Neural cell (in vitro differentiated cells): ENCODE measurements around the gene SH3YL1. TPM values are rescaled to one million over a fixed set of nuclear protein-coding genes. Genes with fewer than 3 reads are reported as not detected.

Experiments
- H2AFZ ChIP-seq: fragments of 200-600, 300-800 bp; sonication (generic), shearing (Covaris generic); 2 replicates; pipeline ENCODE4 v1.6.0; 2014; ENCODE audit warnings: low read depth, mild to moderate bottlenecking, antibody characterized with exemption, low read length, moderate library complexity
- H3F3A ChIP-seq: fragments of 200-600 bp; shearing (Covaris generic); 2 replicates; pipeline ENCODE4 v1.6.1; 2016; ENCODE audit warnings: mild to moderate bottlenecking, moderate library complexity, mixed read lengths, antibody characterized with exemption, low read length; ENCODE audit not compliant: insufficient read depth, poor library complexity, severe bottlenecking
- H3K27ac ChIP-seq: fragments of 200-600, 300-800 bp; sonication (generic), shearing (Covaris generic); 2 replicates; pipeline ENCODE4 v1.5.1; 2014; ENCODE audit warnings: mild to moderate bottlenecking, low read length, moderate library complexity
- H3K27me3 ChIP-seq: fragments of 300-800, 200-600 bp; sonication (generic), shearing (Covaris generic); 2 replicates; pipeline ENCODE4 v1.6.0; 2014; ENCODE audit warnings: mild to moderate bottlenecking, low read depth, low read length, moderate library complexity; ENCODE audit not compliant: insufficient read depth
- H3K36me3 ChIP-seq: fragments of 300-800, 200-600 bp; sonication (generic), shearing (Covaris generic); 2 replicates; pipeline ENCODE4 v1.5.1; 2014; ENCODE audit warnings: mild to moderate bottlenecking, antibody characterized with exemption, low read length, moderate library complexity; ENCODE audit not compliant: insufficient read depth
- H3K4me2 ChIP-seq: fragments of 300-800, 200-600 bp; sonication (generic), shearing (Covaris generic); 2 replicates; pipeline ENCODE4 v1.6.0; 2014; ENCODE audit warnings: mild to moderate bottlenecking, low read length
- H3K4me3 ChIP-seq: fragments of 300-800, 200-600 bp; sonication (generic), shearing (Covaris generic); 2 replicates; pipeline ENCODE4 v1.5.1; 2014; ENCODE audit warnings: mild to moderate bottlenecking, low read length, moderate library complexity
- H3K79me2 ChIP-seq: fragments of 200-600 bp; shearing (Covaris generic); replicated peaks from 2 replicates; pipeline ENCODE4 v1.6.0; 2014; ENCODE audit warnings: mild to moderate bottlenecking, low read length, moderate library complexity; ENCODE audit not compliant: insufficient read depth
- H3K9ac ChIP-seq: fragments of 300-800, 200-600 bp; sonication (generic), shearing (Covaris generic); 2 replicates; pipeline ENCODE4 v1.6.1; 2016; ENCODE audit warnings: mild to moderate bottlenecking, low read length, mixed read lengths
- H3K9me2 ChIP-seq: fragments of 200-600 bp; shearing (Covaris generic); 2 replicates; pipeline ENCODE4 v1.6.1; 2016; ENCODE audit warnings: mild to moderate bottlenecking, low read length, mixed read lengths; ENCODE audit not compliant: insufficient read depth
- H3K9me3 ChIP-seq: fragments of 200-600, 300-800 bp; sonication (generic), shearing (Covaris generic); 2 replicates; pipeline ENCODE4 v1.6.1; 2016; ENCODE audit warnings: mild to moderate bottlenecking, mixed run types, low read length, moderate library complexity, mixed read lengths
- H4K20me1 ChIP-seq: fragments of 200-600 bp; shearing (Covaris generic); 2 replicates; pipeline ENCODE4 v1.6.1; 2016; ENCODE audit warnings: mild to moderate bottlenecking, mixed run types; ENCODE audit not compliant: insufficient read depth
- EP300 ChIP-seq: fragments of 450-650 bp; conservative IDR thresholded peaks from 2 replicates; pipeline ENCODE4 v1.6.1; 2014; ENCODE audit warnings: antibody characterized with exemption, mild to moderate bottlenecking, moderate library complexity; ENCODE audit not compliant: poor library complexity, severe bottlenecking
- EZH2 ChIP-seq: fragments of 200-600, 300-800 bp; shearing (Covaris generic), sonication (generic); IDR thresholded peaks from 2 replicates; pipeline ENCODE4 v1.6.1; 2014; ENCODE audit warnings: antibody characterized with exemption, low read length, borderline replicate concordance, mild to moderate bottlenecking; ENCODE audit not compliant: insufficient read depth, poor library complexity, severe bottlenecking
- MXI1 ChIP-seq: fragments of 450-650 bp; conservative IDR thresholded peaks from 2 replicates; pipeline ENCODE4 v1.6.1; 2014; ENCODE audit warnings: antibody characterized with exemption, mild to moderate bottlenecking; ENCODE audit not compliant: poor library complexity, severe bottlenecking
- POLR2AphosphoS5 ChIP-seq: IDR thresholded peaks from 2 replicates; pipeline ENCODE4 v1.6.1; 2012
- RAD21 ChIP-seq: fragments of 450-650 bp; conservative IDR thresholded peaks from 2 replicates; pipeline ENCODE4 v1.6.1; 2014; ENCODE audit warnings: antibody characterized with exemption, mild to moderate bottlenecking, moderate library complexity
- SMC3 ChIP-seq: fragments of 450-650 bp; conservative IDR thresholded peaks from 2 replicates; pipeline ENCODE4 v1.6.1; 2014; ENCODE audit warnings: antibody characterized with exemption, mild to moderate bottlenecking, moderate library complexity; ENCODE audit not compliant: poor library complexity
- TAF1 ChIP-seq: IDR thresholded peaks from 2 replicates; pipeline ENCODE4 v1.6.1; 2012; ENCODE audit warnings: low read depth
- polyA plus RNA-seq: library from polyadenylated mRNA; depleted of rRNA; stranded (reverse); fragments of >200 nt; gene quantifications from 2 replicates; pipeline ENCODE4 v1.2.3, GENCODE V29; 2014
- TF ChIP-seq, protein P1 (sequence below): IDR thresholded peaks from 2 replicates; pipeline ENCODE4 v1.6.1; 2012; ENCODE audit warnings: borderline replicate concordance
- TF ChIP-seq, protein P2 (sequence below): fragments of 450-650 bp; IDR thresholded peaks from 2 replicates; pipeline ENCODE4 v1.5.1; 2014; ENCODE audit warnings: antibody characterized with exemption, mild to moderate bottlenecking, moderate library complexity; ENCODE audit not compliant: poor library complexity, severe bottlenecking

SH3YL1 gene
- polyA plus RNA-seq, 1 donor from 2014 or later: 70.6 TPM

DNA sequence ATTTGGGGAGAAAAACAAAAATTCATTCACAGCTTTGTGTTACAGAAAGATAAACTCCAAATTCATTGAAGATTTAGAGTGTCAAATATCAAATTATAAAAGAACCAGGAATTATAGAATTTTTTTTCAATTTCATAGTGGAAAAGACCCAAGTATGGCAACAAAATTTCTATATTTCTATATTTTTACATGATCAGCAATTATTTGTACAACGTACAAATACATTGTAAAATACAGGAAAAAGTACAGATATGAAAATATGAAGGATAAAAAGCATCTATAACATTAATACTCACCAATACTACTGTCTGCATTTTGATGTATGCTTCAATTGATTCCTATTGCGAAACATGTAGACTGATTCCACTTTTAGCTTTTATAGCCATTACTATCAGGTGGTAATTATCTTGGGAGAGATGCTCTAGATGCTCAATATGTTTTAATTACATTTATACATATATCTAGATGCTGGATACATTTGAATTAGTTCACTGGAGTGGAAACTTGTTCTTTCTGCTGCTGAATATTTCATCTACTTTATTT, 4.0 kb downstream of the SH3YL1 start:
- Histone ChIP-seq H3K4me3 (no peak overlapping the region), H3K4me2 (no peak overlapping the region), H3K9me2 (no peaks in the 10 kb centered on the region), H2AFZ (no peak overlapping the region), H3K27me3 (no peaks in the 10 kb centered on the region), H3K27ac (no peak overlapping the region), H3F3A (no peaks in the 10 kb centered on the region), H3K79me2 (no peaks in the 10 kb centered on the region), H3K9me3 (peaks cover 9% of the 10 kb centered on the region), H4K20me1 (no peaks in the 10 kb centered on the region), H3K36me3 (no peaks in the 10 kb centered on the region), H3K9ac (no peak overlapping the region)
- TF ChIP-seq, protein P1, sequence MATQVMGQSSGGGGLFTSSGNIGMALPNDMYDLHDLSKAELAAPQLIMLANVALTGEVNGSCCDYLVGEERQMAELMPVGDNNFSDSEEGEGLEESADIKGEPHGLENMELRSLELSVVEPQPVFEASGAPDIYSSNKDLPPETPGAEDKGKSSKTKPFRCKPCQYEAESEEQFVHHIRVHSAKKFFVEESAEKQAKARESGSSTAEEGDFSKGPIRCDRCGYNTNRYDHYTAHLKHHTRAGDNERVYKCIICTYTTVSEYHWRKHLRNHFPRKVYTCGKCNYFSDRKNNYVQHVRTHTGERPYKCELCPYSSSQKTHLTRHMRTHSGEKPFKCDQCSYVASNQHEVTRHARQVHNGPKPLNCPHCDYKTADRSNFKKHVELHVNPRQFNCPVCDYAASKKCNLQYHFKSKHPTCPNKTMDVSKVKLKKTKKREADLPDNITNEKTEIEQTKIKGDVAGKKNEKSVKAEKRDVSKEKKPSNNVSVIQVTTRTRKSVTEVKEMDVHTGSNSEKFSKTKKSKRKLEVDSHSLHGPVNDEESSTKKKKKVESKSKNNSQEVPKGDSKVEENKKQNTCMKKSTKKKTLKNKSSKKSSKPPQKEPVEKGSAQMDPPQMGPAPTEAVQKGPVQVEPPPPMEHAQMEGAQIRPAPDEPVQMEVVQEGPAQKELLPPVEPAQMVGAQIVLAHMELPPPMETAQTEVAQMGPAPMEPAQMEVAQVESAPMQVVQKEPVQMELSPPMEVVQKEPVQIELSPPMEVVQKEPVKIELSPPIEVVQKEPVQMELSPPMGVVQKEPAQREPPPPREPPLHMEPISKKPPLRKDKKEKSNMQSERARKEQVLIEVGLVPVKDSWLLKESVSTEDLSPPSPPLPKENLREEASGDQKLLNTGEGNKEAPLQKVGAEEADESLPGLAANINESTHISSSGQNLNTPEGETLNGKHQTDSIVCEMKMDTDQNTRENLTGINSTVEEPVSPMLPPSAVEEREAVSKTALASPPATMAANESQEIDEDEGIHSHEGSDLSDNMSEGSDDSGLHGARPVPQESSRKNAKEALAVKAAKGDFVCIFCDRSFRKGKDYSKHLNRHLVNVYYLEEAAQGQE: no peak
- TF ChIP-seq, protein P2, sequence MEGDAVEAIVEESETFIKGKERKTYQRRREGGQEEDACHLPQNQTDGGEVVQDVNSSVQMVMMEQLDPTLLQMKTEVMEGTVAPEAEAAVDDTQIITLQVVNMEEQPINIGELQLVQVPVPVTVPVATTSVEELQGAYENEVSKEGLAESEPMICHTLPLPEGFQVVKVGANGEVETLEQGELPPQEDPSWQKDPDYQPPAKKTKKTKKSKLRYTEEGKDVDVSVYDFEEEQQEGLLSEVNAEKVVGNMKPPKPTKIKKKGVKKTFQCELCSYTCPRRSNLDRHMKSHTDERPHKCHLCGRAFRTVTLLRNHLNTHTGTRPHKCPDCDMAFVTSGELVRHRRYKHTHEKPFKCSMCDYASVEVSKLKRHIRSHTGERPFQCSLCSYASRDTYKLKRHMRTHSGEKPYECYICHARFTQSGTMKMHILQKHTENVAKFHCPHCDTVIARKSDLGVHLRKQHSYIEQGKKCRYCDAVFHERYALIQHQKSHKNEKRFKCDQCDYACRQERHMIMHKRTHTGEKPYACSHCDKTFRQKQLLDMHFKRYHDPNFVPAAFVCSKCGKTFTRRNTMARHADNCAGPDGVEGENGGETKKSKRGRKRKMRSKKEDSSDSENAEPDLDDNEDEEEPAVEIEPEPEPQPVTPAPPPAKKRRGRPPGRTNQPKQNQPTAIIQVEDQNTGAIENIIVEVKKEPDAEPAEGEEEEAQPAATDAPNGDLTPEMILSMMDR: no peak
- no peak for TF ChIP-seq RAD21
- TF ChIP-seq SMC3: no peak
- TF ChIP-seq POLR2AphosphoS5: no peak
- no peak for TF ChIP-seq MXI1
- TF ChIP-seq EP300: no peak
- no peak for TF ChIP-seq TAF1
- TF ChIP-seq EZH2: no peak

DNA sequence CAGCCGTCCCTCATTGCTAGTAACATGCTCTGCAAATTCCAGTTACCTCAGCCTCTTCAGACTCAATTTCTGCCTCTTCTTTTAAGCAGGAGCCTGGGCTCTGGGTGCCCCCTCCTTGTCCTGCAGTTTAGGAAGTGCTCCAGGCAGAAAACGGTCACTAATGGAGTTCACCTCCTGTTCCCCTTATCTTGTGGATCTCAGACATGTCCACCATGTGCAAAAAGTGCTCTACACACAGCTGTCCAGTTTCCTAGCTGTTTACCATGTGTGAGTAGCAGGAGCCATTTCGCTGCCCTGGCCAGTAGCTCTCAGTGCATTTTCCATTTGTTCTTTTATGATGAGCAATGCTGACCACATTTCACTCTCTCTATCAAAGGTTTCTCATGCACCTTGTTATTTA, 4.9 kb downstream of the SH3YL1 start:
- H3K4me3 ChIP-seq: no peak overlapping the region
- TF ChIP-seq, protein P1: no peak
- TF ChIP-seq SMC3: no peak
- TF ChIP-seq TAF1: no peak
- TF ChIP-seq EP300: no peak
- TF ChIP-seq, protein P2: no peak
- TF ChIP-seq EZH2: no peak
- TF ChIP-seq POLR2AphosphoS5: no peak
- no peak for TF ChIP-seq RAD21
- no peak for TF ChIP-seq MXI1
- peaks cover 9% of the 10 kb centered on the region for H3K9me3 ChIP-seq
- H3K9ac ChIP-seq: no peak overlapping the region
- no peaks in the 10 kb centered on the region for H3F3A ChIP-seq
- no peak overlapping the region for H2AFZ ChIP-seq
- no peaks in the 10 kb centered on the region for H3K9me2 ChIP-seq
- H3K4me2 ChIP-seq: no peak overlapping the region
- H3K36me3 ChIP-seq: no peaks in the 10 kb centered on the region
- H3K79me2 ChIP-seq: no peaks in the 10 kb centered on the region
- H4K20me1 ChIP-seq: no peaks in the 10 kb centered on the region
- no peaks in the 10 kb centered on the region for H3K27me3 ChIP-seq
- no peak overlapping the region for H3K27ac ChIP-seq
